ENCODE measurements around the gene TEX52. TPM values are rescaled to one million over a fixed set of nuclear protein-coding genes. Genes with fewer than 3 reads are reported as not detected.

Gene TEX52
- total RNA-seq, 1 experiment from 2014 or later: not detected

- Histone ChIP-seq H3K36me3 (peaks cover 36% of the 10 kb centered on the region), H3K27ac (no peak overlapping the region), H3K27me3 (replicated peaks) (no peaks in the 10 kb centered on the region), H3K4me1 (replicated peaks) (peaks cover 7% of the 10 kb centered on the region; the same call in 1 of the 2 replicates), H3K9me3 (replicated peaks) (no peaks in the 10 kb centered on the region), H3K4me3 (no peak overlapping the region)
- DNase-seq (ENCODE audit: low read depth in 1 of 2, low spot score in 2 of 2): no peak
These were observed 788 bp downstream of the TEX52 start for GRCh38 chr12:2856051-2856450.

DNA sequence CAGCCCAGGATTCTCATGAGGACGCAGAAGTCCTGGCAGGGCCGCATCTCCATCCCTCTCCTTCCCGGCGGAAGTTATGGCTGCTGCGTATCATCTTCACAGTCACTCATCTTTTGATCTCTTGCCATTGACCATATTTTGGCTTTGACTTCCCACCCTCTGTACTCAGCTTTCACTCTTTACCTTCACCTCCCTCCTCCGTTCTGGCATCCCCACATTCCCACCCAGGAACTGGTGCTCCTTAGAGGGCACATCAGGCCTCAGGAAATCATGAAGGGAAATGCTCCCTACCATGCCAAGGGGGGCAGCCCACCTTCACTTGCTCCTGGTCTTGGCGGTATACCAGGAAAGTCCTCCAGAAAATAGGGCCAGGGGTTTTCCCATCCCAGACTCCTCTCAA lies 1.3 kb downstream of the TEX52 start:
- no peak overlapping the region for H3K4me3 ChIP-seq
- H3K27ac ChIP-seq: no peak overlapping the region
- H3K9me3 ChIP-seq (replicated peaks): no peaks in the 10 kb centered on the region
- H3K4me1 ChIP-seq (replicated peaks): peaks cover 9% of the 10 kb centered on the region
- H3K36me3 ChIP-seq: peaks cover 33% of the 10 kb centered on the region
- no peaks in the 10 kb centered on the region for H3K27me3 ChIP-seq (replicated peaks)
- DNase-seq (ENCODE audit: low read depth in 1 of 2, low spot score in 2 of 2): no peak

GRCh38 chr12:2854669-2855453 lies 2.0 kb downstream of the TEX52 start:
- H3K9me3 ChIP-seq (replicated peaks): no peaks in the 10 kb centered on the region
- no peak overlapping the region for H3K27ac ChIP-seq
- DNase-seq (ENCODE audit: low read depth in 1 of 2, low spot score in 2 of 2): no peak
- H3K36me3 ChIP-seq: peaks cover 26% of the 10 kb centered on the region
- H3K4me3 ChIP-seq: no peak overlapping the region
- H3K4me1 ChIP-seq (replicated peaks): peaks cover 16% of the 10 kb centered on the region
- H3K27me3 ChIP-seq (replicated peaks): no peaks in the 10 kb centered on the region

- H3K27ac ChIP-seq: no peak overlapping the region; the same call in 1 of the 2 replicates
- no peaks in the 10 kb centered on the region for H3K27me3 ChIP-seq (replicated peaks)
- peaks cover 14% of the 10 kb centered on the region for H3K36me3 ChIP-seq
- H3K4me1 ChIP-seq (replicated peaks): peaks cover 24% of the 10 kb centered on the region
- no peaks in the 10 kb centered on the region for H3K9me3 ChIP-seq (replicated peaks)
- peak; percentile 86 to 92 for DNase-seq (ENCODE audit: low read depth in 1 of 2, low spot score in 2 of 2)
- no peak overlapping the region for H3K4me3 ChIP-seq
These were observed 3.2 kb downstream of the TEX52 start for GRCh38 chr12:2853626-2854025.

GRCh38 chr12:2851931-2852330 lies 4.9 kb downstream of the TEX52 start:
- no peak overlapping the region for H3K27ac ChIP-seq
- H3K4me3 ChIP-seq: no peak overlapping the region
- H3K27me3 ChIP-seq (replicated peaks): no peaks in the 10 kb centered on the region
- no peak for DNase-seq (ENCODE audit: low read depth in 1 of 2, low spot score in 2 of 2)
- peaks cover 24% of the 10 kb centered on the region for H3K4me1 ChIP-seq (replicated peaks)
- H3K9me3 ChIP-seq (replicated peaks): no peaks in the 10 kb centered on the region
- peaks cover 2% of the 10 kb centered on the region for H3K36me3 ChIP-seq

DNA sequence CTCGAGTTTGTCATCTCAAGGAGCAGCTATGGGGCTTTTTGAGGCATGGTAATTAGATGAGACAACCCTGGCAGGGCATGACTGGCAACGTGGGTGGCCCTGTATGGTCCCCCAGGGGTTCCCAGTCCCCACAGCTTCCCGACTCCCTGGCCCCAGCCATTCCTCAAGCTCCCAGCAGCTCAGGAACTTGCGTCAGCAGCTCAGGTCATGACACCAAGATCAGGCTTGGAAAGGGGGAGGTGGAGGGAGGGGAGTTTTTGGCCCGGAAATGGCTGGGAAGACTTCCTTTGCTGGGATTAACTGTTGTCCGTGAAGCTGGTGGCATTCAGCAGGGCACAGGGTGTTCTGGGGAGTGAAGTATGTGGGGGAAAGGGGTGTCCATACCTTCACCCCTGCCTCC lies 11.6 kb downstream of the TEX52 start:
- no peaks in the 10 kb centered on the region for H3K27me3 ChIP-seq (replicated peaks)
- H3K4me3 ChIP-seq: peak overlapping the region; percentile 12
- H3K9me3 ChIP-seq (replicated peaks): no peaks in the 10 kb centered on the region
- no peaks in the 10 kb centered on the region for H3K36me3 ChIP-seq
- DNase-seq (ENCODE audit: low read depth in 1 of 2, low spot score in 2 of 2): peak; percentile 97 to 99
- peaks cover 44% of the 10 kb centered on the region for H3K4me1 ChIP-seq (replicated peaks)
- H3K27ac ChIP-seq: peak overlapping the region; percentile 100

DNA sequence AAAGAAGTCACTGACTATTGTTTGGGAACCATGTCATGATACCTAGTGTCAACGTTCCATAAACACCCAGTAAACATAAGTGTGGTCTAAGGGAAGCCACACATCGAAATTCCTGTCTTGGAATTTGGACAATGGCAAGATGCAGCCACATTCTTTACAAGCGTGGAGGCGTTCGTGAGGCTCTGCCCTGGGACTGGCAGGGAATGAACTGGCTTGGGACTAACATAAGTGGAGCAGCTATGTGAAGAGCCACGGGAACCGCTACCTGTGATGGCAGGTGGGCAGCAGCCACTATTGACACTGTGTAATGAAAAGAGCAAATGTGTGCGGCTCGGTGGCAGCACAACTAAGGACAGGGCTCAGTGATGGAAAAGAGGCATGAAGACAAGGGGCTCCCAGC lies 12.1 kb downstream of the TEX52 start:
- Histone ChIP-seq H3K36me3 (no peaks in the 10 kb centered on the region), H3K9me3 (replicated peaks) (no peaks in the 10 kb centered on the region), H3K4me1 (replicated peaks) (peaks cover 39% of the 10 kb centered on the region), H3K4me3 (peak overlapping the region; percentile 12), H3K27me3 (replicated peaks) (no peaks in the 10 kb centered on the region), H3K27ac (peak overlapping the region; percentile 100)
- DNase-seq (ENCODE audit: low read depth in 1 of 2, low spot score in 2 of 2): peak; percentile 89 to 92

GRCh38 chr12:2842948-2843347 lies 13.9 kb downstream of the TEX52 start:
- Histone ChIP-seq H3K4me3 (no peak overlapping the region), H3K27ac (no peak overlapping the region), H3K9me3 (replicated peaks) (no peaks in the 10 kb centered on the region), H3K36me3 (no peaks in the 10 kb centered on the region), H3K4me1 (replicated peaks) (peaks cover 32% of the 10 kb centered on the region), H3K27me3 (replicated peaks) (no peaks in the 10 kb centered on the region)
- no peak for DNase-seq (ENCODE audit: low read depth in 1 of 2, low spot score in 2 of 2)

GRCh38 chr12:2841056-2841650 lies 15.7 kb downstream of the TEX52 start:
- no peaks in the 10 kb centered on the region for H3K27me3 ChIP-seq (replicated peaks)
- H3K9me3 ChIP-seq (replicated peaks): no peaks in the 10 kb centered on the region
- no peak for DNase-seq (ENCODE audit: low read depth in 1 of 2, low spot score in 2 of 2)
- H3K27ac ChIP-seq: no peak overlapping the region
- peaks cover 24% of the 10 kb centered on the region for H3K4me1 ChIP-seq (replicated peaks)
- no peak overlapping the region for H3K4me3 ChIP-seq
- H3K36me3 ChIP-seq: no peaks in the 10 kb centered on the region

GRCh38 chr12:2836574-2836973 lies 20.3 kb downstream of the TEX52 start:
- Histone ChIP-seq H3K4me3 (no peak overlapping the region), H3K27me3 (replicated peaks) (no peaks in the 10 kb centered on the region), H3K4me1 (replicated peaks) (peaks cover 16% of the 10 kb centered on the region), H3K27ac (no peak overlapping the region), H3K9me3 (replicated peaks) (no peaks in the 10 kb centered on the region), H3K36me3 (no peaks in the 10 kb centered on the region)
- DNase-seq (ENCODE audit: low read depth in 1 of 2, low spot score in 2 of 2): no peak

DNA sequence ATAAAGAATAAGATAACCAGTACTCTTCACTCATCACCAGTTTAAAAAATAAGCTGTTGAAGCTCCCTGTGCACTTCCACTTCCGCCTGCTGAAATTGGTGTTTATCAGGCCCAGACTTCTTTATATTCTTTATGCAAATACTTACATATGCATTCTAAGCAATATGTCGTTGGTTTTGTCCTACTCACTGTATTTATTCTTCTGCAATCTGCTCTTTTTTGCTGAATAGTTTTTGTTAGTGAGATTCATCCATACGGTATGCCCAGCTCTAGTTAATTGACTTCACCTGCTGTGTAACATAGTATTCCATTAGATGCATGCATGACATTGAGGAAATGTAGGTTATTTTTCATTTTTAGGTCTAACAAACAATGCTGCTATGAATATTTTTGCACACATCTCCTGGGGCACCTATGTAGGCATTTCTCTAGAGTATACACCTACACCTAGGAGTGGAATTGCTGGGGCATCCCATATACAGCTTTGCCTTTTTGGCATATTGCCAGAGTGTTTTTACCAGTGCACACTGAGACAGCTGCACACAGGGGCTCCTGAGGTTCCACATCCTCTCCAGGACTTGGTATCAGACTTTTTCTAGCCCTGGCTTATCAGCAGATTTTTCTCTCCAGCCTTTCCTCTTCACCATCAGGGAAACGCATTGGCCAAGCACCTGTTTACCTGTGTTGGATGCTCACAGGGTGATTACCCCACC lies 21.0 kb downstream of the TEX52 start:
- no peak for DNase-seq (ENCODE audit: low read depth in 1 of 2, low spot score in 2 of 2)
- Histone ChIP-seq H3K27ac (no peak overlapping the region), H3K27me3 (replicated peaks) (no peaks in the 10 kb centered on the region)

GRCh38 chr12:2834581-2835491 lies 22.0 kb downstream of the TEX52 start, which contains the start of gene NRIP2:
Gene NRIP2, minus strand, starts transcription at chr12:2835035. Its CDS starts 52 bp downstream, at chr12:2834983.
- Histone ChIP-seq H3K27me3 (replicated peaks) (no peaks in the 10 kb centered on the region), H3K4me3 (no peak within 1 kb of the TSS), H3K27ac (no peak within 1 kb of the TSS), H3K36me3 (no peaks in the 10 kb centered on the region), H3K9me3 (replicated peaks) (no peaks in the 10 kb centered on the region), H3K4me1 (replicated peaks) (peaks cover 16% of the 10 kb centered on the region)
- DNase-seq (ENCODE audit: low read depth in 1 of 2, low spot score in 2 of 2): peak; percentile 59 to 60

More for the DNA sequence above, 21.0 kb downstream of the TEX52 start:
- Histone ChIP-seq H3K36me3 (no peaks in the 10 kb centered on the region), H3K9me3 (replicated peaks) (no peaks in the 10 kb centered on the region), H3K4me3 (no peak overlapping the region), H3K4me1 (replicated peaks) (peaks cover 16% of the 10 kb centered on the region)

DNA sequence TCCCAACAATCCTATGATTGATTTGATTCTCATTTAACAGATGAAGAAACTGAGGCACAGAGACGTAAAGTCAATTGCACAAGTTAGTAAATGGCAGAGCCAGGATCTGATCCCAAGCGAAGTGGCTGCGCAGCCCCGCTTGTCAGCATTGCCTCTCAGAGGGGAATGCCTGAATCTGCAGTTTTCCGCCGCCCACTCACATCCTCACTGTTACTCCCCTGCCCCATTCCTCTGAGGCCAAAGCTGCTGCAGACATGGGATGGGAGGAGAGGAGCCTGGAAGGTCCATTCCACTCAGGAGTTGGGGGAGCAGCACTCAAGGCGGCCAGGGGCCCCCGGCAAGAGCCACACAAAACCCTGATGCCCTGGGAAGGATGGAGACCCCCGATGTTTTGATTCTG lies 23.0 kb downstream of the TEX52 start:
- peaks cover 5% of the 10 kb centered on the region; the same call in 1 of the 2 replicates for H3K36me3 ChIP-seq
- H3K27ac ChIP-seq: no peak overlapping the region
- H3K4me3 ChIP-seq: no peak overlapping the region
- H3K9me3 ChIP-seq (replicated peaks): no peaks in the 10 kb centered on the region
- H3K4me1 ChIP-seq (replicated peaks): peaks cover 16% of the 10 kb centered on the region
- H3K27me3 ChIP-seq (replicated peaks): no peaks in the 10 kb centered on the region
- no peak for DNase-seq (ENCODE audit: low read depth in 1 of 2, low spot score in 2 of 2)
